Activated CD4-positive, CD25-positive, alpha-beta regulatory T cell (primary cell): ENCODE measurements around the gene EMC6.

ENCODE experiments used
- DNase-seq, 4 experiments: peaks; one replicate each; lab custom pipeline; 2025; lab: John Stamatoyannopoulos, UW

The EMC6 gene

DNA sequence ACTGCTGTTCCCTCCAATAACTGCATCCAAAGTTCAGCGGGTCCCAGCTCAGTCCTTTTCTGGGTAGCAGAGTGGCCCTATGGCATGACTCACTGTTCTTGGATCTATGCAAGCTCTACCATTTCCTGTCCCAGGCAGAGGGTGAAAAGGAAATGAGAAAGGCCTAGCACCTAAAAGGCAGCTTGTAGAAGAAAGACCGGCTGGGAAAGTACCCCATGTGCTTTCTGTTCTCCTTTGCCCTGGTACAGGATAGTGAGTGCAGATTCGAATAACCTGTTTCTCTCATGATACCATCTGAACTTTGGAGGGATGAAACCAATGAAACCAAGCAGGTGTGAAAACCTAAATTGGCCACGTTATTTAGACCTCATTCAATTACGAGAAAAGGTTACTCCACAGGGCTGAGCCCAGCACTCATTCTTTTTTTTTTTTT is 42.4 kb downstream of the EMC6 start:
- peak in 3 of 4 experiments; percentile 31 to 32 (median 31) for DNase-seq

DNA sequence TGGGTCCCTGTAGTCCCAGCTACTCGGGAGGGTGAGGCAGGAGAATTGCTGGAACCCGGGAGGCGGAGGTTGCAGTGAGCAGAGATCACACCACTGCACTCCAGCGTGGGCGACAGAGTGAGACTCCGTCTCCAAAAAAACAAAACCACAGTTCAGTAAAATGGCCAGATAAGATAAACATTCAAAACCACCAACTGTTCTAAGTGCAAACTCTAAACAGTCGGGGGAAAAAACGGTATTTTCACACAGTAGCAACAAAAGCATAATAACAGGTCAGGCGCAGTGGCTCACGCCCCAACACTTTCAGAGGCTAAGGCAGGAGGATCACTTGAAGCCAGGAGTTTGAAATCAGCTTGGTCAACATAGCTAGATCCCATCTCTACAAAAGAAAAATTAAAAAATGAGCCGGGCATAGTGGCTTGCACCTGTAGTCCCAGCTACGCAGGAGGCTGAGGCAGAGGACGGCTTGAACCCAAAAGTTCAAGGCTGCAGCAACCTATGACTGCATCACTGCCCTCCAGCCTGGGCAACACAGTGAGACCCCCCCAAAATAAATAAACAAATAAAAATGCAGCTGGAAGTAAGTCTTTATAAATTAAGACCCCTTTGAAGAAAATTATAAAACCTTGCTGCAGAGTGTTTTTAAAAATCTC is 44.3 kb downstream of the EMC6 start:
- DNase-seq: no peak

DNA sequence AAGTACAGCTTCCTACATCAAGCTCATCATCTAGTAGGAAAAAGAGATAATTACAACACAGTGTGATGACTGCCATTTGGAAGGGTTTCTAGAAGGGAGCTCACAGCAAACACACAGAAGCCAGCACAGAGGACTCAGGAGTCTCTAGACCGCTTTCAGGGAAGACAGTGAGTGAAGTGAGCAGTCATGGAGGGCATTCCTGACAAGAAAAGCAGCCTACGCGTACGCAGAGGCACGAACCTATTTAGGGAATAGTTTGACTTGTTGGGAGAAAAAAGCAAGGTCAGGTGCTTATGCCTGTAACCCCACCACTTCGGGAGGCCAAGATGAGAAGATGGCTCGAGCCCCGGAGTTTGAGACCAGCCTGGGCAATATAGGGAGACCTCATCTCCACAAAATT is 46.7 kb downstream of the EMC6 start:
- DNase-seq: no peak

DNA sequence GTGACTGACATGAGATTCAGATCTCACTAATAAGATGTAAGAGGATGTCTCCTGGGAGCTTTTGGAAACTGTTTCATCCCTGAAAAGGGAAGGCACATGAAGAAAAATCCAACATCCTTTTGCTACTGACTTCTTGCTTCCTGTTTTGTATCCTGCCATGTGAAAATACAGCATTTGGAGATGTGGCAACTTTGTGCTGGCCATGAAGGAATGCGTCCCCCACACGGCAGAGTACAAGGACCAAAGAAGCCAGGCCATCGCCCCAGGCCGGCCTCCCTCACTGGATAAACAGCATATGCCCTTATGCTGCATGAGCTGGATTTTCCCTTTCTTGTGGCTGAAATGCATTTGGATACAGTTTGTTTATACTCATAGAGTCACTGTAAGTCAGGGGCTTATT is 49.6 kb downstream of the EMC6 start:
- no peak for DNase-seq

DNA sequence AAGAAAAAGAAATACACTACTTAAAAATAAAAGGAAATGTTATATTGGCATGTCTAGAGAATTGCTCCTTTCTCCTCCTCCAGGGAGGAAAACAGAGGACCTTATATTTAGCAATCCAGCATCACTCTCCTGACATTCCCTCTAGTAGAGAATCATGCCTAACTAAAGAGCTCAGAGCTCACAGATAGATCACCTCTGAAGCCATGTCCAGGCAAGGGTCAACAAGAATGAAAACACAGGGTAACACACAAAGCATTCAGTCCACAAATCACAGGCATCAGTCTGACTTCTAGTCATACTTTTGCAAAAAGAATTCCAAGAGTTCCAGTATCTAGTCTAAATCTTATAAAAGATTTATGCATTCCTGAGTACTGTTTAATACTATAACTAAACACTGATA is 50.7 kb downstream of the EMC6 start:
- DNase-seq: no peak
